ENCODE measurements around the gene MTMR12. TPM values are rescaled to one million over a fixed set of nuclear protein-coding genes. Genes with fewer than 3 reads are reported as not detected.

Gene MTMR12
- total RNA-seq, 1 experiment from 2014 or later, result 44.5 TPM

DNA sequence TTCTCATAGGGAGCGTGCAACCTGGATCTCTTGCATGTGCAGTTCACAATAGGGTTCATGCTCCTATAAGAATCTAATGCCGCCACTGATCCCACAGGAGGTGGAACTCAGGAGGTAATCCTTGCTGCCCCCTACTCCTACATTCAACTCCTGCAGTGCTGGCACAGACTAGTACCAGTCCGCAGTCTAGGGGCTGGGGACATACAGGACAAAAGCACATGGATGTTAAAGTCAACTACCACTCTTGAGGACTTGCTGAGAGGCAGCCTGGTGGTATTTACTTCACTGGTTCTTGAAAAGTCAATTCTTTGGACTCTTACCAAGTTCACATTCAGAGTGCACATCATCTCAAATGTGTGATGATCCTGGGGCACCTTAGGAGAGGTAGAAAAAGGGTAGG, 33.0 kb downstream of the MTMR12 start:
- Histone ChIP-seq H3K4me3 (no peak overlapping the region), H3F3A (ENCODE audit: insufficient read depth, low read depth) (no peaks in the 10 kb centered on the region), H3K79me2 (ENCODE audit: low read depth) (no peaks in the 10 kb centered on the region), H3K36me3 (ENCODE audit: low read depth) (no peaks in the 10 kb centered on the region), H2AFZ (no peak overlapping the region), H3K9me2 (ENCODE audit: insufficient read depth) (no peaks in the 10 kb centered on the region), H3K4me1 (replicated peaks; ENCODE audit: insufficient read depth) (peaks cover 11% of the 10 kb centered on the region), H3K9me3 (ENCODE audit: insufficient read depth, low read depth) (no peaks in the 10 kb centered on the region), H3K27me3 (ENCODE audit: insufficient read depth, low read depth) (no peaks in the 10 kb centered on the region), H4K20me1 (ENCODE audit: insufficient read depth) (no peaks in the 10 kb centered on the region; the same call in 1 of the 2 replicates), H3K4me2 (no peak overlapping the region), H3K27ac (no peak overlapping the region)
- BruUV-seq (replicated peaks), result no TSS peak
- POLR2A ChIA-PET (ENCODE audit: unreplicated experiment), result no interaction called here
- CTCF ChIA-PET, result no interaction called here
- intact Hi-C loops (cut with micrococcal nuclease; ENCODE audit: unreplicated experiment), result no loop called here
- TF ChIP-seq, protein P1, sequence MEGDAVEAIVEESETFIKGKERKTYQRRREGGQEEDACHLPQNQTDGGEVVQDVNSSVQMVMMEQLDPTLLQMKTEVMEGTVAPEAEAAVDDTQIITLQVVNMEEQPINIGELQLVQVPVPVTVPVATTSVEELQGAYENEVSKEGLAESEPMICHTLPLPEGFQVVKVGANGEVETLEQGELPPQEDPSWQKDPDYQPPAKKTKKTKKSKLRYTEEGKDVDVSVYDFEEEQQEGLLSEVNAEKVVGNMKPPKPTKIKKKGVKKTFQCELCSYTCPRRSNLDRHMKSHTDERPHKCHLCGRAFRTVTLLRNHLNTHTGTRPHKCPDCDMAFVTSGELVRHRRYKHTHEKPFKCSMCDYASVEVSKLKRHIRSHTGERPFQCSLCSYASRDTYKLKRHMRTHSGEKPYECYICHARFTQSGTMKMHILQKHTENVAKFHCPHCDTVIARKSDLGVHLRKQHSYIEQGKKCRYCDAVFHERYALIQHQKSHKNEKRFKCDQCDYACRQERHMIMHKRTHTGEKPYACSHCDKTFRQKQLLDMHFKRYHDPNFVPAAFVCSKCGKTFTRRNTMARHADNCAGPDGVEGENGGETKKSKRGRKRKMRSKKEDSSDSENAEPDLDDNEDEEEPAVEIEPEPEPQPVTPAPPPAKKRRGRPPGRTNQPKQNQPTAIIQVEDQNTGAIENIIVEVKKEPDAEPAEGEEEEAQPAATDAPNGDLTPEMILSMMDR (conservative IDR thresholded peaks at IDR 0.05), result no peak
- TF ChIP-seq EZH2 (IDR thresholded peaks at IDR 0.05; ENCODE audit: low read depth), result no peak
- DNase-seq, result no peak

DNA sequence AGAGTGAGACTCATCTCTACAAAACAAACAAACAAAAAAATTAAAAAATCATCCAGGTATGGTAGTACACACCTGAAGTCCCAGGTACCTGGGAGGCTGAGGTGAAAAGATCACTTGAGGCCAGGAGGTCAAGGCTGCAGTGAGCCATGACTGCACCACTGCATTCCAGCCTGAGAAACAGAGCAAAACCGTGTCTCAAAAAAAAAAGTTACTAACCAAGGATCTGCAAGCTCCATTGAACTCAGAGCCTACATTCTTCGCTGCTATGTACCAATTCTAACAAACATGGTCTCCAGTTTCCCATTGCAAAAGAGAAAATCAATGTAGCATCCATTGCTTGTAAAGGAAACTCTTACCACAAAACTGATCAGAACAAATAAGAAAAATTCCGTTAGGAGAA, 33.5 kb downstream of the MTMR12 start:
- no peak for DNase-seq
- no peak overlapping the region for H3K4me2 ChIP-seq
- intact Hi-C loops (cut with micrococcal nuclease; ENCODE audit: unreplicated experiment), result no loop called here
- ChIA-PET POLR2A (ENCODE audit: unreplicated experiment) (no interaction called here), CTCF (no interaction called here)
- BruUV-seq (replicated peaks), result no TSS peak
- H4K20me1 ChIP-seq (ENCODE audit: insufficient read depth), result no peaks in the 10 kb centered on the region; the same call in 1 of the 2 replicates
- no peak overlapping the region for H3K4me3 ChIP-seq
- H3K79me2 ChIP-seq (ENCODE audit: low read depth), result no peaks in the 10 kb centered on the region
- no peaks in the 10 kb centered on the region for H3K9me3 ChIP-seq (ENCODE audit: insufficient read depth, low read depth)
- H3K4me1 ChIP-seq (replicated peaks; ENCODE audit: insufficient read depth), result peaks cover 5% of the 10 kb centered on the region
- H3K9me2 ChIP-seq (ENCODE audit: insufficient read depth), result no peaks in the 10 kb centered on the region
- H3K27me3 ChIP-seq (ENCODE audit: insufficient read depth, low read depth), result no peaks in the 10 kb centered on the region
- TF ChIP-seq EZH2 (IDR thresholded peaks at IDR 0.05; ENCODE audit: low read depth), result no peak
- TF ChIP-seq, protein P1 (conservative IDR thresholded peaks at IDR 0.05), result no peak
- no peaks in the 10 kb centered on the region for H3F3A ChIP-seq (ENCODE audit: insufficient read depth, low read depth)
- H2AFZ ChIP-seq, result no peak overlapping the region
- H3K36me3 ChIP-seq (ENCODE audit: low read depth), result no peaks in the 10 kb centered on the region
- H3K27ac ChIP-seq, result no peak overlapping the region

- no peaks in the 10 kb centered on the region for H3K9me2 ChIP-seq (ENCODE audit: insufficient read depth)
- TF ChIP-seq, protein P1 (conservative IDR thresholded peaks at IDR 0.05), result no peak
- no peak for TF ChIP-seq EZH2 (IDR thresholded peaks at IDR 0.05; ENCODE audit: low read depth)
- H3K36me3 ChIP-seq (ENCODE audit: low read depth), result no peaks in the 10 kb centered on the region; the same call in 1 of the 2 replicates
- no peak overlapping the region for H3K27ac ChIP-seq
- no peaks in the 10 kb centered on the region for H3K27me3 ChIP-seq (ENCODE audit: insufficient read depth, low read depth)
- H3K4me1 ChIP-seq (replicated peaks; ENCODE audit: insufficient read depth), result no peaks in the 10 kb centered on the region; the same call in 1 of the 2 replicates
- intact Hi-C loops (cut with micrococcal nuclease; ENCODE audit: unreplicated experiment), result no loop called here
- no peak for DNase-seq
- H3F3A ChIP-seq (ENCODE audit: insufficient read depth, low read depth), result no peaks in the 10 kb centered on the region
- H3K4me3 ChIP-seq, result no peak overlapping the region
- no peaks in the 10 kb centered on the region for H4K20me1 ChIP-seq (ENCODE audit: insufficient read depth)
- no TSS peak for BruUV-seq (replicated peaks)
- H3K79me2 ChIP-seq (ENCODE audit: low read depth), result no peaks in the 10 kb centered on the region
- no peak overlapping the region for H3K4me2 ChIP-seq
- H2AFZ ChIP-seq, result no peak overlapping the region
- ChIA-PET CTCF (interaction anchor here (0.6 kb wide), 1 partner anchor 29 kb away, joined by 9 read pairs; no protein-coding TSS in a partner anchor), POLR2A (ENCODE audit: unreplicated experiment) (interaction anchor here (0.6 kb wide), 1 partner anchor 471 kb away, joined by 3 read pairs; no protein-coding TSS in a partner anchor)
- H3K9me3 ChIP-seq (ENCODE audit: insufficient read depth, low read depth), result no peaks in the 10 kb centered on the region
Measured at GRCh38 chr5:32278406-32278805, 34.3 kb downstream of the MTMR12 start.
